Keratinocyte (primary cell): Measurements from ENCODE around the gene PPFIBP2. TPM values are rescaled to one million over a fixed set of nuclear protein-coding genes. Genes with fewer than 3 reads are reported as not detected.

Source experiments
- DNase-seq: peaks from one replicate; pipeline ENCODE4 v3.0.0-alpha.2; 2011; ENCODE audit warnings: low read depth, missing footprints, low spot score
- FAIRE-seq: peaks from 2 replicates; lab custom pipeline; 2011; peaks lifted over from hg19 to GRCh38; lab: Jason Lieb, UNC
- H2AFZ ChIP-seq: 2 replicates; pipeline ENCODE4 v1.6.0; 2012; ENCODE audit warnings: low read length, control low read depth, inconsistent platforms; ENCODE audit not compliant: control insufficient read depth
- H3K27ac ChIP-seq: 2 replicates; pipeline ENCODE4 v1.5.1; 2011; ENCODE audit warnings: low read length; ENCODE audit not compliant: control insufficient read depth, insufficient read depth
- H3K27me3 ChIP-seq: 3 replicates; pipeline ENCODE4 v1.6.0; 2011; ENCODE audit warnings: low read length; ENCODE audit not compliant: control insufficient read depth, insufficient read depth; ENCODE audit errors: extremely low read depth
- H3K36me3 ChIP-seq, 2 experiments: 2 replicates in 1 of 2; 3 replicates in 1 of 2; pipeline ENCODE4 v1.5.1; 2011; ENCODE audit warnings: low read length in 2 of 2, mild to moderate bottlenecking in 1 of 2; ENCODE audit not compliant: control insufficient read depth in 2 of 2, insufficient read depth in 2 of 2; ENCODE audit errors: extremely low read depth in 1 of 2
- H3K4me1 ChIP-seq: 3 replicates; pipeline ENCODE4 v1.5.1; 2011; ENCODE audit warnings: low read length; ENCODE audit not compliant: control insufficient read depth, insufficient read depth; ENCODE audit errors: extremely low read depth
- H3K4me2 ChIP-seq: 3 replicates; pipeline ENCODE4 v1.6.0; 2011; ENCODE audit warnings: low read depth, low read length; ENCODE audit not compliant: control insufficient read depth, insufficient read depth; ENCODE audit errors: extremely low read depth
- H3K4me3 ChIP-seq, 3 experiments: fragments of 200-600 bp in 1 of 3; sonication (generic) in 1 of 3; 2 replicates in 2 of 3; 3 replicates in 1 of 3; pipeline ENCODE4 v1.5.1; 2011 to 2016; ENCODE audit warnings: low read length in 3 of 3, mild to moderate bottlenecking in 3 of 3, control low read depth in 2 of 3, inconsistent platforms in 1 of 3, low read depth in 1 of 3, mixed read lengths in 1 of 3, mixed run types in 1 of 3, moderate library complexity in 1 of 3; ENCODE audit not compliant: control insufficient read depth in 2 of 3, insufficient read depth in 2 of 3; ENCODE audit errors: extremely low read depth in 1 of 3
- H3K79me2 ChIP-seq: 2 replicates; pipeline ENCODE4 v1.6.0; 2012; ENCODE audit warnings: low read length; ENCODE audit not compliant: control insufficient read depth, insufficient read depth
- H3K9ac ChIP-seq: 3 replicates; pipeline ENCODE4 v1.6.0; 2011; ENCODE audit warnings: low read length; ENCODE audit not compliant: control insufficient read depth, insufficient read depth; ENCODE audit errors: extremely low read depth
- H3K9me1 ChIP-seq: 3 replicates; pipeline ENCODE4 v1.6.0; 2011; ENCODE audit warnings: low read length; ENCODE audit not compliant: control insufficient read depth, insufficient read depth; ENCODE audit errors: extremely low read depth
- H3K9me3 ChIP-seq: 2 replicates; pipeline ENCODE4 v1.5.1; 2012; ENCODE audit warnings: low read depth, low read length; ENCODE audit not compliant: control insufficient read depth
- H4K20me1 ChIP-seq: 3 replicates; pipeline ENCODE4 v1.6.0; 2011; ENCODE audit warnings: low read length; ENCODE audit not compliant: control insufficient read depth, insufficient read depth; ENCODE audit errors: extremely low read depth
- CTCF ChIP-seq, 3 experiments: IDR thresholded peaks in 1 of 3; conservative IDR thresholded peaks in 1 of 3; optimal IDR thresholded peaks in 1 of 3; 2 replicates in 2 of 3; 3 replicates in 1 of 3; pipeline versions ENCODE3 to v1.5.1; 2011; ENCODE audit warnings: low read length in 3 of 3, mild to moderate bottlenecking in 3 of 3, moderate library complexity in 2 of 3, control low read depth in 1 of 3, inconsistent platforms in 1 of 3; ENCODE audit not compliant: insufficient read depth in 2 of 3; ENCODE audit errors: extremely low read depth in 1 of 3
- EZH2 ChIP-seq: IDR thresholded peaks from one replicate; pipeline ENCODE4 v1.6.1; 2012; ENCODE audit warnings: inconsistent platforms, mild to moderate bottlenecking, low read length, moderate library complexity
- dilution Hi-C: fragments of 300-500 bp; cut with MboI; formaldehyde crosslinking; loops from one replicate; pipeline ENCODE4 v1.7.0; 2020; ENCODE audit warnings: low sequenced_read_pairs; ENCODE audit not compliant: extremely low pct_ligation_motif_present
- polyA plus RNA-seq, 5 experiments: library from polyadenylated mRNA; depleted of rRNA in 3 of 5; stranded (reverse) in 3 of 5; stranded (forward) in 1 of 5; unstranded in 1 of 5; fragments of >200 nt; gene quantifications; 1 replicate in 1 of 5; 2 replicates in 3 of 5; 3 replicates in 1 of 5; pipeline versions ENCODE4 v1.2.1 to v1.2.3, GENCODE V29; 2011 to 2012; ENCODE audit warnings: missing spikeins in 2 of 5, low read depth in 1 of 5, low replicate concordance in 1 of 5

Gene PPFIBP2
- polyA plus RNA-seq, 1 donor (not counting 4 experiments of a cell fraction or from before 2014, with no cell fraction given), result 11.0 TPM

GRCh38 chr11:7498193-7498592 is 15.6 kb upstream of the PPFIBP2 start:
- Histone ChIP-seq H3K9me3 (no peaks in the 10 kb centered on the region), H3K4me3 (no peak overlapping the region), H3K27ac (no peak overlapping the region), H4K20me1 (no peaks in the 10 kb centered on the region), H3K4me1 (no peaks in the 10 kb centered on the region), H3K9ac (no peak overlapping the region), H3K4me2 (no peak overlapping the region), H3K36me3 (no peaks in the 10 kb centered on the region), H3K27me3 (no peaks in the 10 kb centered on the region), H2AFZ (no peak overlapping the region), H3K9me1 (no peaks in the 10 kb centered on the region), H3K79me2 (no peaks in the 10 kb centered on the region)
- DNase-seq (no peak), FAIRE-seq (no peak)
- TF ChIP-seq EZH2, result no peak
- no peak for TF ChIP-seq CTCF (optimal IDR thresholded peaks at IDR 0.05 in 1 of 3, IDR thresholded peaks at IDR 0.05 in 1 of 3, conservative IDR thresholded peaks at IDR 0.05 in 1 of 3; ENCODE audit: extremely low read depth in 1 of 3, insufficient read depth in 2 of 3, low read length in 3 of 3)
- dilution Hi-C loops, result no loop called here

- dilution Hi-C loops, result no loop called here
- DNase-seq (no peak), FAIRE-seq (no peak)
- no peaks in the 10 kb centered on the region for H3K27me3 ChIP-seq
- H3K27ac ChIP-seq, result no peak overlapping the region
- no peak overlapping the region for H3K9ac ChIP-seq
- no peak overlapping the region for H2AFZ ChIP-seq
- peaks cover 0 to under 1% of the 10 kb centered on the region in 2 experiments for H3K36me3 ChIP-seq
- H3K4me3 ChIP-seq, result no peak overlapping the region
- no peaks in the 10 kb centered on the region for H3K9me3 ChIP-seq
- H3K4me2 ChIP-seq, result no peak overlapping the region
- H4K20me1 ChIP-seq, result no peaks in the 10 kb centered on the region
- no peaks in the 10 kb centered on the region for H3K79me2 ChIP-seq
- no peak for TF ChIP-seq EZH2
- H3K9me1 ChIP-seq, result no peaks in the 10 kb centered on the region
- no peaks in the 10 kb centered on the region for H3K4me1 ChIP-seq
Observed at GRCh38 chr11:7499081-7499480, 14.7 kb upstream of the PPFIBP2 start.

GRCh38 chr11:7500251-7500650 is 13.5 kb upstream of the PPFIBP2 start:
- Histone ChIP-seq H3K9me3 (no peaks in the 10 kb centered on the region), H3K79me2 (no peaks in the 10 kb centered on the region), H2AFZ (no peak overlapping the region), H4K20me1 (no peaks in the 10 kb centered on the region), H3K4me1 (no peaks in the 10 kb centered on the region), H3K36me3 (peaks cover 0 to 1% of the 10 kb centered on the region in 2 experiments), H3K9ac (no peak overlapping the region), H3K9me1 (no peaks in the 10 kb centered on the region), H3K27me3 (no peaks in the 10 kb centered on the region), H3K4me2 (no peak overlapping the region), H3K4me3 (no peak overlapping the region), H3K27ac (no peak overlapping the region)
- DNase-seq, result no peak
- TF ChIP-seq EZH2 (no peak), CTCF (optimal IDR thresholded peaks at IDR 0.05 in 1 of 3, IDR thresholded peaks at IDR 0.05 in 1 of 3, conservative IDR thresholded peaks at IDR 0.05 in 1 of 3; ENCODE audit: extremely low read depth in 1 of 3, insufficient read depth in 2 of 3, low read length in 3 of 3) (no peak)
- no peak for FAIRE-seq
- dilution Hi-C loops, result no loop called here
